Heart left ventricle (tissue), 16 donors: ENCODE results near the gene SESN1. TPM values are rescaled to one million over a fixed set of nuclear protein-coding genes. Genes with fewer than 3 reads are reported as not detected.
"Not testable (repeated sequence)": the region's sequence is repeated elsewhere in the genome, so short reads cannot be mapped to it uniquely, and the experiment has no call there.

Experiments used
- ATAC-seq, 4 donors: fragments of 200-7000 bp; cut with Tn5 transposase; one replicate each; pipeline ENCODE4 v1.9.1; 2020 to 2022; ENCODE audit warnings: moderate library complexity in 4 of 4, mild to moderate bottlenecking in 3 of 4, moderate number of reproducible peaks in 1 of 4
- DNase-seq, 5 donors: peaks; one replicate each; pipeline ENCODE4 v3.0.0-alpha.2; 2020
- H3K27ac ChIP-seq, 12 donors: fragments of 200-600 bp; sonication (generic) in 4 of 12; one replicate each; pipeline versions ENCODE4 v1.5.0 to v1.8.0; 2016 to 2022; ENCODE audit warnings: mild to moderate bottlenecking in 2 of 12
- H3K27me3 ChIP-seq, 9 donors: fragments of 200-600 bp; sonication (generic) in 2 of 9; one replicate each; pipeline versions ENCODE4 v1.5.1 to v1.8.0; 2016 to 2022; ENCODE audit warnings: mild to moderate bottlenecking in 3 of 9
- H3K36me3 ChIP-seq, 9 donors: fragments of 200-600 bp; sonication (generic) in 2 of 9; one replicate each; pipeline versions ENCODE4 v1.5.0 to v1.8.0; 2018 to 2022; ENCODE audit warnings: mild to moderate bottlenecking in 2 of 9
- H3K4me1 ChIP-seq, 12 donors: fragments of 200-600 bp; sonication (generic) in 4 of 12; one replicate each; pipeline versions ENCODE4 v1.5.0 to v1.8.0; 2016 to 2022; ENCODE audit warnings: mild to moderate bottlenecking in 3 of 12
- H3K4me3 ChIP-seq, 12 donors: fragments of 200-600 bp; sonication (generic) in 4 of 12; one replicate each; pipeline versions ENCODE4 v1.5.0 to v1.8.0; 2017 to 2022; ENCODE audit warnings: mild to moderate bottlenecking in 9 of 12, moderate library complexity in 4 of 12
- H3K9me3 ChIP-seq, 12 donors: fragments of 200-600 bp; sonication (generic) in 4 of 12; one replicate each; pipeline versions ENCODE4 v1.5.0 to v1.8.0; 2016 to 2022; ENCODE audit warnings: mild to moderate bottlenecking in 1 of 12
- POLR2A ChIP-seq, 2 donors: fragments of 450-650 bp; IDR thresholded peaks; one replicate each; pipeline ENCODE4 v1.6.1; 2017; ENCODE audit warnings: antibody characterized with exemption in 2 of 2, mild to moderate bottlenecking in 2 of 2, moderate library complexity in 2 of 2
- WGBS, 4 donors: extraction: QIAGEN DNeasy Blood & Tissue Kit in 2 of 4; methylation state at CpG; one replicate each; pipeline versions ENCODE4 v1.1.5 to v1.1.7; 2013 to 2018; 5-methylcytosine and 5-hydroxymethylcytosine counted together
- intact Hi-C, 10 donors: fragments of 100-400 bp; cut with DNase I; formaldehyde crosslinking; loops; one replicate each; pipeline versions ENCODE4 v1.11.1 to v1.14.2; 2022
- long read RNA-seq, 3 donors: library from polyadenylated mRNA; unstranded; transcript quantifications; one replicate each; pipeline ENCODE4 v2.0.0, GENCODE V29; 2020 to 2021
- polyA plus RNA-seq, 2 donors: library from polyadenylated mRNA; stranded (reverse); fragments of 200-250 nt; gene quantifications; one replicate each; pipeline ENCODE4 v1.2.3, GENCODE V29; 2013
- total RNA-seq, 9 donors: library from RNA; depleted of rRNA in 2 of 9; stranded (reverse); fragments of >200 nt in 2 of 9; fragmentation: NEBNext Ultra II Directional in 3 of 9; extraction: Animal tissue kit (Norgen Biotek cat#: 25700) in 3 of 9; gene quantifications; one replicate each; pipeline versions ENCODE4 v1.1.0 to v1.2.4, GENCODE V29; 2016 to 2023
- TF ChIP-seq, protein P1 (sequence below), 12 donors: fragments of 200-600 bp; sonication (generic) in 4 of 12; IDR thresholded peaks; one replicate each; pipeline versions ENCODE4 v1.5.0 to v1.8.0; 2018 to 2022; ENCODE audit warnings: antibody characterized with exemption in 12 of 12, mild to moderate bottlenecking in 5 of 12
- donor health status: ischemic (EF 13 %, LVEDD 7.1; RV severe dilation, severe dysfunction).
- donor health status: healthy with polysubstance abuse.
- donor health status: DM: no; HTN: yes; CAD: no.
- donor health status: DM: no; HTN: no; CAD: no.
- donor health status: ischemic (EF 25% LVEDD 6.9; RV normal size, moderate dysfunction).
- donor health status: ischemic (EF 25% LVEDD 5.7; RV mildly dilated, moderate dysfunction).
- donor health status: healthy.
- donor health status: DM: yes; HTN: yes; CAD: no.
- donor health status: ischemic (EF 35%, LVEDD 5.7; RV mildly dilated, moderate dysfunction).
- donor health status: nonischemic (EF 11% LVEDD 7.7; RV severe dilation, severe dysfunction).
- donor health status: DM: yes; HTN: yes; CAD: no.
- donor health status: PGD.
- donor health status: ischemic (EF 29% LVEDD 5.4; RV normal size, mild dysfunction).
- donor health status: nonischemic (EF 23%, LVEDD 6.1; RV moderate dilation, normal function).

SESN1 gene
- total RNA-seq: 10 to 100 TPM; 30.2 to 63.2 (median 42.7) TPM
- 10 to 100 TPM; 22.5 to 32.5 TPM for polyA plus RNA-seq
- long read RNA-seq, donor 1, transcript SESN1-204 (10 exons, 3,509 nt): major isoform, 68 of 118 reads
- long read RNA-seq, donor 1, transcript SESN1-202 (10 exons, 2,676 nt): minor isoform, 35 of 118 reads
- long read RNA-seq, donor 1, partial matches to known transcripts: 8 of 118 reads
- long read RNA-seq, donor 1, other reads (novel, unspliced or antisense): 7 of 118 reads
- long read RNA-seq, donor 2, transcript SESN1-204 (10 exons, 3,509 nt): minor isoform, 50 of 196 reads
- long read RNA-seq, donor 2, transcript SESN1-202 (10 exons, 2,676 nt): major isoform, 115 of 196 reads
- long read RNA-seq, donor 2, partial matches to known transcripts: 16 of 196 reads
- long read RNA-seq, donor 2, other reads (novel, unspliced or antisense): 15 of 196 reads
- long read RNA-seq, donor 3, transcript SESN1-202 (10 exons, 2,676 nt): minor isoform, 17 of 65 reads
- long read RNA-seq, donor 3, transcript SESN1-204 (10 exons, 3,509 nt): major isoform, 41 of 65 reads
- long read RNA-seq, donor 3, partial matches to known transcripts: 2 of 65 reads
- long read RNA-seq, donor 3, other reads (novel, unspliced or antisense): 5 of 65 reads

DNA sequence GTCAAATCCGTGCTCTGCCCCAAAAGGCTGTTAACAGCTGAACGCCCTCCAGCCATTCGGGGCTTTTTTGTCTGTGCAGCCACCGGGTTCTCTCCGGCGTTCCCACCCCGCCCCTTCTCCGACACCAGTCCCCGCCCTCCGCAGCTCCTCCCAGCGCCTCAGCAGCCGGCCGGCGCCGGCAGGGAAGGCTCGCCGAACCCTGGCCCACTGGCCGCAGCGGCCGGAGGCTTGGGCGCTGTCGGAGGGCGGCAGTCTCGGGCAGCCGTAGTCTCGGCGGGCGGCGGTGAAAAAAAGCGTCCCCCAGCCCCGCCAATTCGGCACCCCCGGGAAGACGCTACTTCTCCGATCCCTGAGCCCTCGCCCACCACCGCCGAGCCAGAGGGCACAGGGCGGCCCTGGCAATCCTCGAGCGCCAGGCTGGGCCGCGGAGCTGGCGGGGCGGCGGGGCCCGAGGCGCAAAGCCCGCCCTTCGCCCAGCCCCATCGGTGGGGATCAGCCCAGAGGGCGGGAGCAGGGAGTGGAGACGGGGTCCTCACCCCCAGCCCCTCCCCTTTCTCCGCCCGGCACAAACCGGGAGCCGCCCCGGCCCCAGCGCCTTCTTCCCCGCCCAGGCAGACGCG is at the start of gene SESN1:
TSS of gene SESN1 (minus strand) at position 431 of the 620 bp plus-strand sequence. CDS start 773 bp downstream, outside the sequence.
- peaks cover 0 to 3% (median 0%) of the 10 kb centered on the region in 9 donors for H3K36me3 ChIP-seq
- intact Hi-C loops: loop anchor here in 8 of 10 donors (1.0 to 10.0 kb wide), 5 partner anchors 286 to 535 kb away; partner anchors contain the start of gene CD164 (in 6 of the 8)
- peak; percentile 95 to 98 (median 95) for DNase-seq
- peak within 1 kb of the TSS; percentile 95 to 100 (median 98) for H3K27ac ChIP-seq
- peaks cover 0 to 48% (median 29%) of the 10 kb centered on the region in 12 donors for H3K4me1 ChIP-seq
- ATAC-seq: peak; percentile 60 to 95 (median 86)
- no peaks in the 10 kb centered on the region for H3K27me3 ChIP-seq
- WGBS, 4 donors: 0 to 2% (median 1%) methylated on average over 8 to 62 of the region's 62 CpGs
- H3K9me3 ChIP-seq: no peaks in the 10 kb centered on the region
- H3K4me3 ChIP-seq: peak within 1 kb of the TSS; percentile 51 to 88 (median 66)
- TF ChIP-seq POLR2A (IDR thresholded peaks at IDR 0.05): peak; percentile 66 to 96
- TF ChIP-seq, protein P1, sequence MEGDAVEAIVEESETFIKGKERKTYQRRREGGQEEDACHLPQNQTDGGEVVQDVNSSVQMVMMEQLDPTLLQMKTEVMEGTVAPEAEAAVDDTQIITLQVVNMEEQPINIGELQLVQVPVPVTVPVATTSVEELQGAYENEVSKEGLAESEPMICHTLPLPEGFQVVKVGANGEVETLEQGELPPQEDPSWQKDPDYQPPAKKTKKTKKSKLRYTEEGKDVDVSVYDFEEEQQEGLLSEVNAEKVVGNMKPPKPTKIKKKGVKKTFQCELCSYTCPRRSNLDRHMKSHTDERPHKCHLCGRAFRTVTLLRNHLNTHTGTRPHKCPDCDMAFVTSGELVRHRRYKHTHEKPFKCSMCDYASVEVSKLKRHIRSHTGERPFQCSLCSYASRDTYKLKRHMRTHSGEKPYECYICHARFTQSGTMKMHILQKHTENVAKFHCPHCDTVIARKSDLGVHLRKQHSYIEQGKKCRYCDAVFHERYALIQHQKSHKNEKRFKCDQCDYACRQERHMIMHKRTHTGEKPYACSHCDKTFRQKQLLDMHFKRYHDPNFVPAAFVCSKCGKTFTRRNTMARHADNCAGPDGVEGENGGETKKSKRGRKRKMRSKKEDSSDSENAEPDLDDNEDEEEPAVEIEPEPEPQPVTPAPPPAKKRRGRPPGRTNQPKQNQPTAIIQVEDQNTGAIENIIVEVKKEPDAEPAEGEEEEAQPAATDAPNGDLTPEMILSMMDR (IDR thresholded peaks at IDR 0.05): peak in 2 of 12 donors; percentile 4 to 29

DNA sequence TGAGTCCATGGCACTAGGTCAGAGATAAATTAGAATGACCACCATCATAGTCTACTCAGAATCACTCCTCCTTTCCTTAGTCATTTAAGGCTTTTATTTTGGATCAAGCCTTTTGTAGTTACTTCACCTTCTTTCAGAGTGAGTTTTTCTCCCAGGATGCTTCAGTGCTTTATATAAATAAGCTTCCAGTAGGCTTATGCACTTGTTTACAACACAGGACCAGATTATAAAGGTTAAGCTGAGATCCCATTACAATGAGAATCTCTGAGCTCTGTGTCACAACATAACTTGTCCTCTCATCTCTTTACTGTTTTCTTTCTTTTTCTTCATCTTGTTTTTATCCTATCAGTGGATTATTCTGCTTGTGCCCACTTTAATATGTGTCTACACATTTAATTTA is 48.5 kb upstream of the SESN1 start:
- no peak overlapping the region for H3K4me3 ChIP-seq
- DNase-seq (no peak), ATAC-seq (no peak)
- H3K36me3 ChIP-seq: peaks cover 0 to 29% (median 6%) of the 10 kb centered on the region in 9 donors
- TF ChIP-seq POLR2A (IDR thresholded peaks at IDR 0.05): no peak
- TF ChIP-seq, protein P1 (IDR thresholded peaks at IDR 0.05): no peak
- no peak overlapping the region for H3K27ac ChIP-seq
- no peaks in the 10 kb centered on the region for H3K27me3 ChIP-seq
- no peaks in the 10 kb centered on the region for H3K4me1 ChIP-seq
- peaks cover 0 to 5% (median 0%) of the 10 kb centered on the region in 12 donors for H3K9me3 ChIP-seq
- intact Hi-C loops: no loop called here

DNA sequence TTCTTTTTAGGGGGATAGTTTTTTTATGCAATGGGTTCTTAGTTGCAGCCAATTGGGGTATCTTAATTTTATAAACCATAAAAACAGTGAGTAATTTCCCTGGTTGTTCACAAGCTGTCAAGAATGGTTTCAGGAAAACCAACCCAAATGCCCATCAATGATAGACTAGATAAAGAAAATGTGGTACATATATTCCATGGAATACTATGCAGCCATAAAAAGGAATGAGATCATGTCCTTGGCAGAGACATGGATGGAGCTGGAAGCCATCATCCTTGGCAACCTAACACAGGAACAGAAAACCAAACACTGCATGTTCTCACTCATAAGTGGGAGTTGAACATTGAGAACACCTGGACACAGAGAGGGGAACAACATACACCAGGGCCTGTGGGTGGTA is 47.4 kb upstream of the SESN1 start:
- H3K9me3 ChIP-seq, intact Hi-C loops: not testable (repeated sequence)

DNA sequence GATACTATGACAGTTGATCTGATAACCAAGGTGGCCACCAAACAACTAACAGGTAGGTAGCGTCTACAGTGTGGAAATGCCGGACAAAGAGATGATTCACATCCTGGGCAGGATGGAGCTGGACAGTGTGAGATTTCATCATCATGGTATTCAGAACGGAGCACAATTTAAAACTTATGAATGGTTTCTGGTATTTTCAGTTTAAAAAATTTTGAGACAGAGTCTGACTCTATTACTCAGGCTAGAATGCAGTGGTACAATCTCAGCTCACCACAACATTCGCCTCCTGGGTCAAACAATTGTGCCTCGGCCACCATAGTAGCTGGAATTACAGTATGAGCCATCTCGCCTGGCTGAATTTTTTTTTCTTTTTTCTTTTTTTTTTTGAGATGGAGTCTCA is 44.5 kb upstream of the SESN1 start:
- no peak for ATAC-seq
- no peak overlapping the region for H3K27ac ChIP-seq
- H3K27me3 ChIP-seq: no peaks in the 10 kb centered on the region
- H3K36me3 ChIP-seq: peaks cover 0 to 21% (median 5%) of the 10 kb centered on the region in 9 donors
- no peaks in the 10 kb centered on the region for H3K4me1 ChIP-seq
- intact Hi-C loops: no loop called here
- TF ChIP-seq POLR2A (IDR thresholded peaks at IDR 0.05): no peak
- TF ChIP-seq, protein P1 (IDR thresholded peaks at IDR 0.05): no peak
- WGBS, 4 donors: 80 to 91% (median 85%) methylated on average over 6 of the region's 6 CpGs
- peaks cover 0 to 5% (median 0%) of the 10 kb centered on the region in 12 donors for H3K9me3 ChIP-seq
- DNase-seq: no peak
- no peak overlapping the region for H3K4me3 ChIP-seq

More for the DNA sequence above, 47.4 kb upstream of the SESN1 start:
- not testable (repeated sequence) for ATAC-seq, DNase-seq, H3K27ac ChIP-seq, H3K4me3 ChIP-seq, H3K27me3 ChIP-seq, H3K4me1 ChIP-seq
- peaks cover 0 to 21% (median 5%) of the 10 kb centered on the region in 9 donors for H3K36me3 ChIP-seq

DNA sequence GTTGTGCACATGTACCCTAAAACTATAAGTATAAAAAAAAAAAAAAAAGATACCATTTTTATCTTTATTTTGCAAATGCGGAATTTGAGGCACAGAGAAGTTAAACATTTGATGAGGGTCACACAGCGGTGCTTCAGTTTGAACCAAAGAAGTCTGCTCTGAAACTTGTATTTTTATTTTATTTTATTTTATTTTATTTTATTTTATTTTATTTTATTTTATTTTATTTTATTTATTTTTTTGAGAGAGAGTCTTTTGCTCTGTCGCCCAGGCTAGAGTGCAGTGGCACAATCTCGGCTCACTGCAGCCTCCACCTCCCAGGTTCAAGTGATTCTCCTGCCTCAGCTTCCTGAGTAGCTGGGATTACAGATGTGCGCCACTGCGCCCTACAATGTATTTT is 41.9 kb upstream of the SESN1 start:
- H3K4me1 ChIP-seq, H3K4me3 ChIP-seq, DNase-seq, intact Hi-C loops, ATAC-seq, H3K27ac ChIP-seq, H3K9me3 ChIP-seq, H3K27me3 ChIP-seq: not testable (repeated sequence)
- WGBS, 4 donors: 89 to 98% (median 96%) methylated on average over 6 of the region's 6 CpGs
- peaks cover 0 to 16% (median 5%) of the 10 kb centered on the region in 9 donors for H3K36me3 ChIP-seq

DNA sequence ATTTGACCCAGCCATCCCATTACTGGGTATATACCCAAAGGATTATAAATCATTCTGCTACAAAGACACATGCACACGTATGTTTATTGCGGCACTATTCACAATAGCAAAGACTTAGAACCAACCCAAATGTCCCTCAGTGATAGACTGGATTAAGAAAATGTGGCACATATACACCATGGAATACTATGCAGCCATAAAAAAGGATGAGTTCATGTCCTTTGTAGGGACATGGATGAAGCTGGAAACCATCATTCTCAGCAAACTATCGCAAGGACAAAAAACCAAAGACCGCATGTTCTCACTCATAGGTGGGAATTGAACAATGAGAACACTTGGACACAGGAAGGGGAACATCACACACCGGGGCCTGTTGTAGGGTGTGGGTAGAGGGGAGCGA is 41.4 kb upstream of the SESN1 start:
- intact Hi-C loops, ATAC-seq, H3K27ac ChIP-seq, H3K4me1 ChIP-seq, H3K9me3 ChIP-seq, DNase-seq, H3K27me3 ChIP-seq, H3K4me3 ChIP-seq: not testable (repeated sequence)
- H3K36me3 ChIP-seq: peaks cover 0 to 11% (median 5%) of the 10 kb centered on the region in 9 donors
- WGBS, 4 donors: 95 to 98% (median 98%) methylated on average over 5 to 6 of the region's 6 CpGs

DNA sequence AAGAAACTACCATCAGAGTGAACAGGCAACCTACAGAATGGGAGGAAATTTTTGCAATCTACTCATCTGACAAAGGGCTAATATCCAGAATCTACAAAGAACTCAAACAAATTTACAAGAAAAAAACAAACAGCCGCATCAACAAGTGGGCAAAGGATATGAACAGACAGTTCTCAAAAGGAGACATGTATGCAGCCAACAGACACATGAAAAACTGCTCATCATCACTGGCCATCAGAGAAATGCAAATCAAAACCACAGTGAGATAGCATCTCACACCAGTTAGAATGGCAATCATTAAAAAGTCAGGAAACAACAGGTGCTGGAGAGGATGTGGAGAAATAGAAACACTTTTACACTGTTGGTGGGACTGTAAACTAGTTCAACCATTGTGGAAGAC is 41.0 kb upstream of the SESN1 start:
- intact Hi-C loops, H3K36me3 ChIP-seq, H3K4me1 ChIP-seq, H3K9me3 ChIP-seq, ATAC-seq, H3K27me3 ChIP-seq, DNase-seq, H3K4me3 ChIP-seq, H3K27ac ChIP-seq: not testable (repeated sequence)
- 96 to 98% (median 97%) methylated on average over 1 of the region's 1 CpG for WGBS, 4 donors
